AG10803 (cell line): ENCODE data around the gene ZC3H12C.

Experiments used
- DNase-seq: peaks from one replicate; pipeline ENCODE4 v3.0.0; 2010; ENCODE audit warnings: low read depth
- H3K4me3 ChIP-seq: 2 replicates; pipeline ENCODE4 v1.5.1; 2011; ENCODE audit warnings: mild to moderate bottlenecking, low read length, control low read depth
- TF ChIP-seq, protein P1 (sequence below): conservative IDR thresholded peaks from 2 replicates; pipeline ENCODE4 v1.5.1; 2011; ENCODE audit warnings: mild to moderate bottlenecking, low read length, control low read depth, inconsistent platforms

ZC3H12C gene

DNA sequence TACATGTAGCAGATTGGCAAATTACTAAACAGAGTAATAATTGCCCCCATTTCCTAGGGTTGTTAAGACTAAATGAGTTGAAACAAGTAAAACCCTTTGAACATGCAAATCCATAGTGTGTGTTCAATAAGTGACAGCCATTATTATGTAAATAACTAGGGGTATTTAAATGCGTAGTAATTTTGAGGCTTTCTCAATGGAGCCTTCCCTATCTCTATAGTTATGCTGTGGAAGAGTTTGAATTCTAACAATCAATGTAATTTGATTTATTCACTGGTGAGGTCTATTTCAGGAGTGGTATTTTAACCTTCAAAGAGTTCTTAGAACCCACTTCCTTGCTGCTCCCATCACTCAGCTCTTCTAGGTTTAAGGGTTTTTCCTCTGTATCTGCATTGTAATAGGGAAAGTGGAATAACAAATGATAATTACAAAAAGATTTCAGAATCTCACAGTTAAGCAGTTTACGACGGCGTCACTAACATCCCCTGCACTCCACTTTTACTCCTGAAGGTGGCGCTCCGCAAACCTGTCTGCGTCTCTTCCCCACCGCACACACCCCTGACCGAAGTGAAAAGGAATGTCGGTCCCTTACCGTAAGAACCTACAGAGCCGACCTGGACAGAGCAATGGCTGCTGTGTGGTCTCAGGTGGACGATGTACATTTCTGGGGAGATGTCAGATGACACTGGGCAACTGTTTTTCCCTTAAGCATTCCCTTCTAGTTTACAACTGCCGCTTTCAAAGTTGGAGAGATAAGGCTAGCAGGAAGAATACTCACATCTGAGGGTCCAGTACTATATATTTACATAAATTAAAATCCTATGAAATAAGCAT is 80.8 kb downstream of the ZC3H12C start:
- H3K4me3 ChIP-seq: no peak overlapping the region
- peak; percentile 66 for DNase-seq
- TF ChIP-seq, protein P1, sequence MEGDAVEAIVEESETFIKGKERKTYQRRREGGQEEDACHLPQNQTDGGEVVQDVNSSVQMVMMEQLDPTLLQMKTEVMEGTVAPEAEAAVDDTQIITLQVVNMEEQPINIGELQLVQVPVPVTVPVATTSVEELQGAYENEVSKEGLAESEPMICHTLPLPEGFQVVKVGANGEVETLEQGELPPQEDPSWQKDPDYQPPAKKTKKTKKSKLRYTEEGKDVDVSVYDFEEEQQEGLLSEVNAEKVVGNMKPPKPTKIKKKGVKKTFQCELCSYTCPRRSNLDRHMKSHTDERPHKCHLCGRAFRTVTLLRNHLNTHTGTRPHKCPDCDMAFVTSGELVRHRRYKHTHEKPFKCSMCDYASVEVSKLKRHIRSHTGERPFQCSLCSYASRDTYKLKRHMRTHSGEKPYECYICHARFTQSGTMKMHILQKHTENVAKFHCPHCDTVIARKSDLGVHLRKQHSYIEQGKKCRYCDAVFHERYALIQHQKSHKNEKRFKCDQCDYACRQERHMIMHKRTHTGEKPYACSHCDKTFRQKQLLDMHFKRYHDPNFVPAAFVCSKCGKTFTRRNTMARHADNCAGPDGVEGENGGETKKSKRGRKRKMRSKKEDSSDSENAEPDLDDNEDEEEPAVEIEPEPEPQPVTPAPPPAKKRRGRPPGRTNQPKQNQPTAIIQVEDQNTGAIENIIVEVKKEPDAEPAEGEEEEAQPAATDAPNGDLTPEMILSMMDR: peak; percentile 84

DNA sequence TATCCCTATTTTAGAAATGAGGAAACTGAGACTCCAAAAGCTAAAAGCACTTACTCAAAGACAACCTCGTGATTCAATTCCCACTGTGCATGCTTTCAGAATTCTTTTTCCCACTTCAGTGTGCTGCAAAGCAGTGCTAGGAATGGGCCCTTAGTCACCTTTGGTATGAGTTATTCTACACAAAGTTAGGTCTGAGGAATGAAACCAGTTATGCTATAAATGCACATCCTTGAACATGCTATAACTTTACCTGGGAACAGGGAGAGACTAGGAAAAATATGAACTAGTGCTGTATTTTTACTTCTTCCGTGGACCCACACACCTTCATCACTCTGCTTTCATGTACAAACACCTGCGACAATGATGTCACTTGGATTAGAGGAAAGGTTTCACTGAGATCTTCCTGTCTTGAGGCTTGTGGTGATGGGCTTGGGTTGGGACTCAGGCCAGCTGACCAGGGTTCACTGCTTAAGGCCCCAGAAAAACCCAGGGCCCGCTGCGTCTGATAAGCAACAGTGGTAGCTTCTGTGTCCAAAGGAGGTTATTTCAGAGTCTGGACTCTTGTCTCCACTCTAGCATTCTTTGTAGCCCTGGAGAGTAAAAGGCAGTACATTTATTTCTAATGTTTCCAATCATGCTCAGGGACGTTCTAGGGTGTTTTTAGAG is 81.6 kb downstream of the ZC3H12C start:
- H3K4me3 ChIP-seq: no peak overlapping the region
- TF ChIP-seq, protein P1: no peak
- peak; percentile 29 for DNase-seq

DNA sequence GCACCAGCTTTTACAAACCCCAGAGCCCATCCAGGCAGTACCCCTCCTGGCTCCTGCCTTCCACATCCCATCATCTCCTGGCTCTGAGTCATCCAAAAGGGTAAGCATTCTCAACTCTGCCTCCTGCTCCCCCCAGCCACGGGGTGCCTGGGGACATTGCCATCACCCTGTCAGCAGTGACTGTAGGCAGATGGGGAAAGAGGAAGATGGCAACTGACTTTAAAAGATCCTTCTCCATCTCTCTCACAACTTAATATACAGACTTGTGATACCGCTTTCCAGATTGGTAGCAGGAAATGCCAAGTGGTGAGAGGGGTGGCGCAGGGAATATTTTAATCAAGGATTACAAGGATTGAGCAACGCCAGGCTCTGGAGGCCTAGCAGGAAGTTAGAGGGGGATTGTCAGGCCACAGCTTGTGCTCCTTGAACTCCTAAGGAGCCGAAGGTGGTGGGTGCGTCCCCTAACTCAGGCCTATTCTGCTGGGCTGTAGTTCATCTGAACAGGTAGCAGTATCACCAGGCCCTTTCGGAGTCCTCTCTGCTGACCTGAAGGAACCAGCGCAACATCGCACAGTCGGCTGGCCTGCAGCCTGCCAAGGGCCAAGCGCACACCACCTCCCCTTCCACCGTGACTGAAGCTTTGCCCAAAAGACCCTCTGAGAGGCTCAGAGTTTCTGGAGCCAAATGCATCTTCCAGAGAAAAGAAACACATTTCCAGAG is 83.3 kb downstream of the ZC3H12C start:
- H3K4me3 ChIP-seq: no peak overlapping the region
- TF ChIP-seq, protein P1: no peak
- peak; percentile 40 for DNase-seq

DNA sequence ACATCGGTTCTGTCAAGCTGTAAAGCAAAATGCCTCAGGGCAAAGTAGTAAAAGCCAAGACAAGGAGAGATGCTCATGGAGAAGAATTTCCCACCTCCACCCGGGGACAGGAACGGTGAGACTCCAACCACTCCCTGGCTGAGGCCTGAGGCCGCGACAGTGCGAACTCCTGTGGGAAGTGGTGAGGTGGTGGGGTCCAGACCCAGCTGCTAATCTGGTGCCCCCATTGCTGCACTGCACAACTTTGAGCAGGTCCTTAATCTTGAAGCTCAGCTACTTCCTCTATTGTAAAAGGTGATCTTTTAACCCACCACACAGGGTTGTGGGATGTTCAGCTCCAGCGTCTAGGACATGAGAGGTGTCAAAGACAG is 83.9 kb downstream of the ZC3H12C start:
- no peak overlapping the region for H3K4me3 ChIP-seq
- no peak for DNase-seq
- TF ChIP-seq, protein P1: no peak

GRCh38 chr11:110179064-110179463 is 85.9 kb downstream of the ZC3H12C start:
- TF ChIP-seq, protein P1: no peak
- no peak for DNase-seq
- no peak overlapping the region for H3K4me3 ChIP-seq

DNA sequence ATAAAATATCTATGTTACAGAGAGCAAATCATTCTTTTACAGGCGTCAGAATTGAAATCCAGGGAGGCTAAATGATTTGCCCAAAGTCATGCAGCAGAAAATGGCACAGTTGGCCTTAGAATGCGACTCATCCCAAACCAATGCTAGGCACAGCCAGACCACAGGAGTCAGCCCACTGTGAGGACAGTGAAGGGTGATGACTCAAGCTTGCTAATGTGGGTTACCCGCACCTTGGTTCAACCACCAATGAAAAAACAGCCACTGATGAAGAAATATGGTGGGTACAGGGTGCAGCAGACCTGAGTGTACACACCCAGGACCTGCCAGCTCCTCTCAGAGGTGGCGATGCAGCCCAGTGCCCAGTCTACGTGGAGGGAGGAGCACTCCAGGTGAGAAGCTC is 89.7 kb downstream of the ZC3H12C start:
- DNase-seq: peak; percentile 59

More for the DNA sequence above, 89.7 kb downstream of the ZC3H12C start:
- TF ChIP-seq, protein P1: no peak
- no peak overlapping the region for H3K4me3 ChIP-seq
